T-helper 1 cell treated with Interleukin-12 subunit alpha and Interleukin-12 subunit beta and Interleukin-4 antibody, amounts not matched to agents 30 ng/mL and 1 ng/mL, for 36 hours (primary cell): ENCODE results near the gene SLC25A29. TPM values are rescaled to one million over a fixed set of nuclear protein-coding genes. Genes with fewer than 3 reads are reported as not detected.

Source experiments
- intact Hi-C: fragments of 100-400 bp; cut with micrococcal nuclease; formaldehyde crosslinking; loops from one replicate; pipeline ENCODE4 v1.15.1; 2024
- total RNA-seq: library from RNA; stranded (reverse); gene quantifications from 2 replicates; pipeline ENCODE4 v1.2.3, GENCODE V29; 2022

Gene SLC25A29
- total RNA-seq, 1 donor from 2014 or later = 13.2 TPM

DNA sequence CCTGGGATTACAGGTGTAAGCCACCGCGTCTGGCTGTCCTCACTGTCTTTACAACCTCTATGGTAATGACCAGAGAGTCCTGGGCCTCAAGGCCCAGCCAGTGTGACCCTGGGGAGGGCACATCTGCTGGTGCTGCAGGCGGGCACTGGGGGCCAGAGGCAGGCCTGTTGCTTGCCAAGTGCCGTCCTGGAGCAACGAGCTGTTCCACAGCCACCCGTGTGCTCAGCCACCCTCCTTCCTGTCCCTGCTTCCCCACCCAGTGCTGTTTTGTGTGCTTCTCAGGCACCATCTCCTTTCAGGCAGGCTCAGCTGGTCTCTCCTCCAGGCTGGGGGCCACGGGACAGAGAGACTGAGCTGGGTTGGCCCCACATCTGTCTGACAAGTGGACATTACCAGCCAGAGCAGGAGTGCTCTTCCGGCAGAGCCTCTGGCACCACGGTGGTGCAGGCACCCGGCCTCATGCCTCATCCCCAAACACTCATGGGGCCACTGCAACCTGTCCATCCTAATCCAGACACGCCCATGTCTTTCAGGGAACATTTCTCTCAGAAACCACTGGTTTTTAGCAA lies 25.9 kb upstream of the SLC25A29 start:
- intact Hi-C loops = no loop called here

DNA sequence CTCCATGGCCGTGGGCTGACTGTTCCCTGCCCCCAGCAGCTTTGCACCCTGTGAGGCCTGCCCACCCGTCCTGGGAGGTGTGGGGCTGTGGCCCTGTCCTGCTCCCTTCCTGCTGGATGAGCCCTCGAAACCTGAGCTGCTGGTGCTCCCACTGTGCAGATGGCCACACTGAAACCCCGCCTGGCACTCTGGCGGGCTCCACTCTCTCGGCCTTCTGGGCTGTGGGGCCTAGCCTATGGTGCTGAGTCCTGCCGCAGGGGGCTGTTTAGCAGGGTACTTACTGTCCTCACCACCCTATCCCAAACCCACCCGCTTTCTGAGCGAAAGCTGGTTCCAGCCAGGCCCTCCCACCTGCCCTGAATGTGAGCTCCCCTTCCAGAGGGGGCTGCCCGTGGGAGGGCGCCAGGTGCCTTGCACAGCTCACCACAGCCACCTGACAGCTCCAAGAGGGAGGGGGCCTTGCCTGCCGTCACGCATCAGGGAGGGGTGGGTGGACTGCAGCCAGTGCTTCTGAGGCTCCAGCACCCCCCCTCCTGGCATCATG lies 24.2 kb upstream of the SLC25A29 start:
- intact Hi-C loops = no loop called here

DNA sequence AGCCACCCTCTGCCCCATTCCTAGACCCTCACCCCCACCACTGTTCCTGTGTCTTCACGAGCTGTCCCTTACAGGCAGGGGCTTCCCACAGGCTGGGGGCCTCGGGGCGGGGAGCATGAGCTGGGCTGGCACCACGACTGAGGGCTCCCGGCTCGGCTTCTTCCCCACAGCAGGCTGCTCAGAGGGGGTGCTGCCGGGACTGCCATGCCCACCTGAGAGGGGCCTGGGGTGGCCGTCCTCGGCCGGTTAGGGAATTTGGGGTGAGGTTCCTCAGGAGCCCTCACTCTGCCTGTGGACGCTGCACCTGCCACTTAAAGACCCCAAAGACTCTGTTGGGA lies 23.7 kb upstream of the SLC25A29 start:
- intact Hi-C loops = no loop called here

DNA sequence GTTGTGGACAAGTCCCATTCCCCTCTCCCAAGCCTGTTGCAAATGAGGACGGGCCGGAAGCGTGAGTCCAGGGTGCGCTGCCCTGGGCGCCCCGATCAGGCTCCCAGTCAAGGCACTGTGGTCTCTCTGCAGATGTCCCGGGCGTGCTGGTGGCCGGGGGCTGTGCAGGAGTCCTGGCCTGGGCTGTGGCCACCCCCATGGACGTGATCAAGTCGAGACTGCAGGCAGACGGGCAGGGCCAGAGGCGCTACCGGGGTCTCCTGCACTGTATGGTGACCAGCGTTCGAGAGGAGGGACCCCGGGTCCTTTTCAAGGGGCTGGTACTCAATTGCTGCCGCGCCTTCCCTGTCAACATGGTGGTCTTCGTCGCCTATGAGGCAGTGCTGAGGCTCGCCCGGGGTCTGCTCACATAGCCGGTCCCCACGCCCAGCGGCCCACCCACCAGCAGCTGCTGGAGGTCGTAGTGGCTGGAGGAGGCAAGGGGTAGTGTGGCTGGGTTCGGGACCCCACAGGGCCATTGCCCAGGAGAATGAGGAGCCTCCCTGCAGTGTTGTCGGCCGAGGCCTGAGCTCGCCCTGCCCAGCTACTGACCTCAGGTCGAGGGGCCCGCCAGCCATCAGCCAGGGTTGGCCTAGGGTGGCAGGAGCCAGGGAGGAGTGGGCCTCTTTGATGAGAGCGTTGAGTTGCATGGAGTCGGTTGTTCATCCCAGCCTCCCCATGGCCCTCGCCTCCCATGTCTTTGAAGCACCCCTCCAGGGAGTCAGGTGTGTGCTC lies 23.2 kb upstream of the SLC25A29 start:
- intact Hi-C loops = no loop called here

DNA sequence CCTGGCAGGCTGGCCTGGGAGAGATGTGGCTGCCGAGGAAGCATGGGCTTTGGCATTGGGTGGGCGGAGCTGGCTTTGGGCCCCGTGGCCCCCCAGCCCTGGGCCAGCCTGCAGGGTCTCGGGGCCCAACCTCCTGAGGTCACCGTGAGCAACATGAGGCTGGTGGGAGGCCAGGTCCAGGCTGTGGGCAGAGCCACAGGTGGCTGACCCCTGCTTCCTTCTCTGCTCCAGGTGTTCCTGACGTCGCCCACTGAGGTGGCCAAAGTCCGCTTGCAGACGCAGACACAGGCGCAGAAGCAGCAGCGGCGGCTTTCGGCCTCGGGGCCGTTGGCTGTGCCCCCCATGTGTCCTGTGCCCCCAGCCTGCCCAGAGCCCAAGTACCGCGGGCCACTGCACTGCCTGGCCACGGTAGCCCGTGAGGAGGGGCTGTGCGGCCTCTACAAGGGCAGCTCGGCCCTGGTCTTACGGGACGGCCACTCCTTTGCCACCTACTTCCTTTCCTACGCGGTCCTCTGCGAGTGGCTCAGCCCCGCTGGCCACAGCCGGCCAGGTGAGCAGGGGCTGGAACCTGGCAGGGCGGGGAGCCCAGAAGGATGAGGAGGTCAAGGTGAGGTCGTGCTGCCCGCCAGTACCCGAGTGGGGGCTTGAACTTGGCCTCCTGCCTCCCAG lies 22.4 kb upstream of the SLC25A29 start:
- intact Hi-C loops = no loop called here

DNA sequence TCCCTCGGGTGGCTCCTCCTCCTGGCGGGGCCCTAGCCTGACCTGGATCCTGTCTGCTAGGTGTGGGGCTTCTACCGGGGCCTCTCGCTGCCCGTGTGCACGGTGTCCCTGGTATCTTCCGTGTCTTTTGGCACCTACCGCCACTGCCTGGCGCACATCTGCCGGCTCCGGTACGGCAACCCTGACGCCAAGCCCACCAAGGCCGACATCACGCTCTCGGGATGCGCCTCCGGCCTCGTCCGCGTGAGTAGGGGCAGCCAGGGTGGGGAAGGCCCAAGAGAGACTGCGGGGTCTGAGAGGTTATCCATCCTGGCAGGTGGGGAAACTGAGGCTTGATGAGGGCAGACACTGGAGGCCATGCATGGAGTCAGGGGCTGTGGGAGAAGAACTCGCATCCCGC lies 20.9 kb upstream of the SLC25A29 start:
- intact Hi-C loops = no loop called here

DNA sequence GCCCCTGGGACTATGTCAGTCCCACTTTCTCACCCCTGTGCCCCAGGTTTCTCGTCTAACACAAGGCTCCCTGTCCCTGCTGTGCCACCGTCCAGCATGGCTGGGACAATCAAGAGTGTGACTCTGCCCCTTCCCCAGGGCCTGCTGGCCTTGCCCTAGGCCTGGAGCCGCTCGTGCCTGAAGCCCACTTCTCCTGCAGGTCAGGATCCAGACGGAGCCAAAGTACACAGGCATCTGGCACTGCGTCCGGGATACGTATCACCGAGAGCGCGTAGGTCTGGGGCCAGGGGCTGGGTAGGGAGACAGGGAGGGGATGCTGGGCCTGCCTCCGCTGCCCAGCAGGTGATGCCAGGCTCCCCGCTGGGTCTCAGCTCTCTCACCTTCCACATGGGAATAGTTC lies 19.7 kb upstream of the SLC25A29 start:
- intact Hi-C loops = no loop called here

DNA sequence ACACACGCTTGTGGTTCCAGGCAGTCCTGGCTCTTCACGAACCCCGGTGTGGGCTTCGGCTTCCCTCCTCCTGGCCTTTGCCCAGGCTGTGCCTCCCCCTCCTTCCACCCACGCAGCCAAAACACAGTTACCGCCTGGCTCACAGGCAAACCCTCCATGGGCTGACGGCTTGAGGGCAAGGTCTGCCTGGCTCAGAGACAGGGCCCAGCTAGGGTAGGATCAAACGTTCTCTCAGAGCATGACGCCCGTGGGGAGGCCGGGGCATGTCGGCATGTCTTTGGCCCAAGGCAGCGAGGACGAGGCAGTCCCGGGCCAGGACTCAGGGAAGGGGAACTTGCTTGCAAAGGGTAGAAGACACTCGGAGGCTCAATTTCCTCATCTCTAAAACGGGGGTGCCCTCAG lies 19.0 kb upstream of the SLC25A29 start:
- intact Hi-C loops = no loop called here

DNA sequence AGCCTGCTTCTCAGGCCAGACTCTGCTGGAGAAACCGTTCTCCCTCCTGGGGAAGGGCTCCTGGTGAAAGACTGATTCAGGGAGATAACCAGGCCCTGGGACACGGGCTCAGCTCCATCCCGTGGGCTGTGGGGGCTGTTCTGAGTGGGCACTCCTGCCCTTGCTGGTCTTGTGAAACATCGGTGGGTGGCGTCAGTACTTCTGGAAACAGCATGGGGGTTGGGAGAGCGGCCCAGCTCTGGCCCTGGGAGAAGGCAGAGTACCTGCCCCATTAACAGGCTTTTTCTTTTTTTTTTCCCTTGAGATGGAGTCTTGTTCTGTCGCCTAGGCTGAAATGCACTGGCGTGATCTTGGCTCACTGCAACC lies 17.7 kb upstream of the SLC25A29 start:
- intact Hi-C loops = no loop called here

DNA sequence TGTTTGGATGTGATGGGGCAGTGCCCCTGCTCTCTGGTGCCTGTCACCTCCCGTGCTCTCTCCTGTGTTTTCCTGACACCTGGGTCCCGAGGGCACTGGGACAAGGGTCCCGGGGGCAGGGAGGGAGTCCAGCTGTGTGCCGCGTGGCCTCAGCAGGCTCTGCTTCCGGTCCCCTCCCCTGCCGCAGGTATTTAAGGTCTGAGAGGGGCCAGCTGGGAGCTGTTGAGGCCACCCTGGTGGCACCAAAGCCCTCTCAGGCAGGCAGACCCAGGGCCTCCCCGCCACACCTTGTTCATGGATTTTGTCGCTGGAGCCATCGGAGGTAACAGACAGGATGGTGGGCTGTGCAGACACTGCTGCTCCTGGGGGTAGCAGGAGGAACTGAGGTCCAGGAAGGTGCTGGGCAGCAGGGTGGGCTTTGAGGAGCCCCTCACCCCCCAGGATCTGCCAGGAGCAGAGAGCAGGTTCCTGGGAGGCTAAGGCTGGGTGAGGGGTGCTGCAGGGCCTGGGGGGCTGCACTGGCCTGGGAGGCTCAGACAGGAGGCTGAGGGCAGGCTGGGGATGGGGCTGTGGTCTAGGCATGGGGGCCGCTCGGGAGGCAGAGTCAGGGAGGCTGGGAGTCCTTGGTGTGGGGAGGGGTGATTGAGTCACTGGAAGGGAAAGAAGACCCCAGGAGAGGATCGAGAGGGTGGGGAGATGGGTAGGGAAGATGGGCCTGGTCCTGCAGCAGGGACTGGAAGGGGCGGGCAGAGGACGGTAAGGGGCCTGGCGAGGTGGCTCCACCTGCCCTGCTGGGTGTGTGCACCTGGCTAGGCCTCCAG lies 17.1 kb upstream of the SLC25A29 start, which contains the start of gene SLC25A47:
TSS of gene SLC25A47 (plus strand) at position 219 of the 821 bp plus-strand sequence. CDS start at position 295, 76 bp downstream.
- intact Hi-C loops = no loop called here

DNA sequence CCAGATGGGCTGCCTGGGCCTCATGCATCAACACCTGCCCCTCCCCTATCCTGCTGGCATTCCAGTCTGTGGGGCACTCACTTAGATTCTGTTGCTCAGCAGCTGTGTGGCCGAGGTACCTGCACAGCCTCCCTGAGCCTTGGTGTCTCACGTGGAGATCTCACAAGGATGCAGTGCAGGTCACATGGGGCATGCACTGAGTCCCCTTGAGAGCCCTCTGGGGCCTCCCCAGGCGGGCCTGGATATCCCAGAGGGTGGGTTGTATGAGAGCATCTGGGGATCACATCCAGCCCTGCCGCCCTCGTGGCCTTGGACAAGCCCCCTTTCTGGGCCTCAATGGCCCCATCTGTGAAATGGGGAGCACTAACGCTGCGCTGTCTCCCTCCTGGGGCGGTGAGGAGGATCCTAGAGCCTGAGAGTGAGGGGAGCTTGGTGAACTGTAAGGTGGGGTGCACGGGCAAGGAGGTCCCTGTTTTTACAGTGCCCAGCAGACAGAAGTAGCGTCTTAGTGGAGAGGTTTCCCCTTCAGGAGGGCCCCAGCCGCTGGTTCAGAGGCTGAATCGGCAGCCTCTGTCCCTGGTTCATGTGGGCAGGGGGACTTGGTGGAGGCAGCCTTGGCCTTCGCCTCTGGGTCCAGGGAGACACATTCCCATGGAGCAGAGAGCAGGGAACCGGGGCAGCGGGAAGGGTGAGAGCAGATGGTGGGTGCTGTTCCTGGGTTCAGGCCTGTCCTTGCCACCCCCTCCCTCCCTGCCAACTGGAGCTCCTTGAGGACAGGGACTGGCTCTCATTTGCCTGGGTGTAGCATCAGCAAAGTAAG lies 16.1 kb upstream of the SLC25A29 start:
- intact Hi-C loops = no loop called here

DNA sequence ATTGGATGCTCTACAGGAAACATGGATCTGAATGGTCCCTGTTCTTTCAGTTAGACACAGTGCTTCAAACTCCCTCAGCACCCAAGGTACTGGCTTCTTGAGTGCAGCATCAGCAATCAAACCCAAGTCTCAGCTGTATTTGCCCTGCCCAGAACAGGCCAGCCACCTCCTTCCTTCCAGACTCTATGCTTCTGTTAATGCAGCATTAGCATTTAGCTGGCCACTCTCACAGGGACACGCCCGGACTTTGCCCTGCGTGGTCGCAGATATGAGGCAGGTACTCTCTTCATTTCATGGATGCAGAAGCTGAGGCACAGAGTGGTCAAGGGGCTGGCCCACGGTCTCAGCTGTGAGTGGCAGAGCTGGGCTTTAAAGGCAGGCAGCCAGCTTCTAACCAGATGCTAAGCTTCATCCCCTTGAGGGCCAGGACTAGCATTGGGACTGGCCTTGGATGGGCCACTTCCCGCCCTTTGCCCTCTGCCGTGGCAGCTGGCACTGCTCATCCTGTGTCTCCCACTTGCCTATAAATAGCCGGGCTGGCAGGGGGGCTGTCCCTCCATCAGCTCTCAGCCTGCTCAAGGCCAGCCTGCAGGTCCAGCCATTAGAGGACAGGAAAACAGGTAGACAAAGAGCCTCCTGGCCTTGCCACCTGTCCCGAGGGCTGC lies 15.4 kb upstream of the SLC25A29 start:
- intact Hi-C loops = no loop called here

DNA sequence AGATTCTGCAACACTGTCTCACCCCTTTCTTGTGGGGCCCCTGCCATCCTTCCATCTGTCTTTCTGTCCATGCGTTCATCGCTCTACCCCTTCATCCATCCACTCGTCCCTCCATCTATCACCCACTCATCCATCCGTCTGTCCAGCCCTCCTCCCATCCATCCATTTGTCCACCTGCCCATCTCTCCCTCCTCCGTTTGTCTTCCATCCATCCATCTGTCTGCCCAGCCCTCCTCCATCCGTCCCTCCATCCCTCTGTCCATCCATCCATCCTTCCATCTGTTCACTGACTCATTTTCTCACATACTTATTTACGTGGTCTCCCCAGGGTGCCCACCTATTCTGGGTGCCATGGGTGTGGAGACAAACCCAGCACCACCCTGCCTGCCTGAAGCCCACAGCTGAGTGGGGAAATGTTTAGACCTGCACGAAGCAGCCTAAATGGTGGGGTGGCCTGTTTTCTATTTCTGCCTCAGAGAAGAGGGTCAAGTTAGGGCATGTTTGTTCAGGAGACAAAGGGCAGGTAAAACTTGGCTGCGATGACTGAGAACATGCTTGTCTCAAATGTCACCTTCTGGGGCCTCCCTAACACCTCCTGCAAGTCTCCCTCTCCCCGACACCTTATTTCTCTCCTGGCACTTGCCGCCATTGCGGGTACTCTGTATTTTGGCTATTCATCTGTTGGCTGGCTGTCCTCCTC lies 14.1 kb upstream of the SLC25A29 start:
- intact Hi-C loops = no loop called here

DNA sequence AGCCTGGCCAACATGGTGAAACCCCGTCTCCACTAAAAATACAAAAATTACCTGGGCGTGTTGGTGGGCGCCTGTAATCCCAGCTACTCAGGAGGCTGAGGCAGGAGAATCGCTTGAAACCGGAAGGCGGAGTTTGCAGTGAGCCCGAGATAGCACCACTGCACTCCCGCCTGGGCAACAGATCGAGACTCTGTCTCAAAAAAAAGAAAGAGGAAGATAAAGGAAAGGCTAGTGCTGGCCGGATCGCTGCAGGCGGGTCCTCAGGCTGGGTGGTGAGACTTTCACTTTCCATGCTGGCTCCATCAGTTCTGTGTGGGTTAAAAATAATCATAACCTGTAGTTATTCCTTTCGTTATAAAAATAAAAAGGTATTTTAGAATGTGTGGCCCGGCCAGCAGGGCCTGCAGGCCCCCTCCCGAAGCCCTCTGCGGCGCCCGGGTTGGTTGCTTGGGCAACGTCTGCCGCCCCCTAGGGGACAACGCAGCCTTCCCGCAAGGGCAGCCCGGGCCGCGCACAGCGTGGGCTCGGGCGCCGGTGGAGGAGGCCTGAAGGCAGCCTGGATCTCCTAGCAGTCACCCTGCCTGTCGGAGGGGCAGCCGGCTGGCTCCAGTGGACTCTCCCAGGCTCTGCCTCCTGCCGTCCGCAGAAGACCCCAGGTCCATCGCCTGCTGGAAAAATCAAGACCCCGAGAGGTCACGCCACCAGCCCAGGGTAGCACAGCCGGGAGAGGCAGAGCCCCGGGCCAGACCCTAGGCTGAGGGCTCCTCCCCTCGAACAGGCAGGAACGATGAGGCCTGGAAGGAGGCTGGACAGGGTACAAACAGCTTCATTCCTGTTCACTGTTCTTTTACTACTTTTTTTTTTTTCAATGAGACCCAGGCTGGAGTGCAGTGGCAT lies 11.9 kb upstream of the SLC25A29 start:
- intact Hi-C loops = loop anchor here (1.0 kb wide), 1 partner anchor 59 kb away; no protein-coding TSS in a partner anchor

DNA sequence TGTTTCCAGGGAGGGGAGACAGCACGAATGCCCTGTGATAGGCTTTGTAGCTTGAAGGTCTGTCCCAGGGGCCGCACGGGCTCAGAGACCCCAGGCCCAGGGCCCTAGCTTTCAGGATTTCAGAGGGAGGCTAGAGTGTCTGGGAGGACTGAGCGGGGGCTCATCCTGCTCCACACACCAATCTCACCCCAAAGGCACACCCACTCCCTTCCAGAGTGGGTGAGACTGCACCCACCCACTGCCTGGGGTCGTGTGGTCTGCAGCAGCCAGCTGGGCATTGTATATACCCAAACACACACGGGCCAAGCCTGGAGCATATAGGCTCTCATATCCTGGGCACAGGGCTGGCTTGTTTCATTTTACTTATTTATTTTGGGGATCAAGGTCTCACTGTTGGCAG lies 11.1 kb upstream of the SLC25A29 start:
- intact Hi-C loops = no loop called here

DNA sequence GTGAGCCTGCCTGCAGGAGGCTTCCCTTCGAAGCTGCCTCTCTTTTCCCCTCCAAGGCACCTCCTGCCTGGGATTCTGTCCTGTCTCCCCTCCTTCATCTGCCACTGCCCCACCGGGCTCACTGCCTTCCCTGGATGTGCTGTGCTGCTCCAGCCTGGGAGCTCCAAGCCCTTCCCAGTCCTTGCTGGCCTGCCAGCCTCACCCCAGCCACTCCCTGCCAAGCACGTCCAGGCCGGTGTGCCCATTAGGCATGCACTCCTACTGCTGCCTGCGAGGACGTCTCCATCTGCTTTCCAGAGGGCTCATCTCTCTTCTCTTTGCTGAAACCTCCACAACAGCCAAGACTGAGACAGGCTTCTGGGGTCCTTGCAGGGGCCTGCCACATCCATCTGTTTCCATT lies 8.5 kb upstream of the SLC25A29 start:
- intact Hi-C loops = no loop called here

DNA sequence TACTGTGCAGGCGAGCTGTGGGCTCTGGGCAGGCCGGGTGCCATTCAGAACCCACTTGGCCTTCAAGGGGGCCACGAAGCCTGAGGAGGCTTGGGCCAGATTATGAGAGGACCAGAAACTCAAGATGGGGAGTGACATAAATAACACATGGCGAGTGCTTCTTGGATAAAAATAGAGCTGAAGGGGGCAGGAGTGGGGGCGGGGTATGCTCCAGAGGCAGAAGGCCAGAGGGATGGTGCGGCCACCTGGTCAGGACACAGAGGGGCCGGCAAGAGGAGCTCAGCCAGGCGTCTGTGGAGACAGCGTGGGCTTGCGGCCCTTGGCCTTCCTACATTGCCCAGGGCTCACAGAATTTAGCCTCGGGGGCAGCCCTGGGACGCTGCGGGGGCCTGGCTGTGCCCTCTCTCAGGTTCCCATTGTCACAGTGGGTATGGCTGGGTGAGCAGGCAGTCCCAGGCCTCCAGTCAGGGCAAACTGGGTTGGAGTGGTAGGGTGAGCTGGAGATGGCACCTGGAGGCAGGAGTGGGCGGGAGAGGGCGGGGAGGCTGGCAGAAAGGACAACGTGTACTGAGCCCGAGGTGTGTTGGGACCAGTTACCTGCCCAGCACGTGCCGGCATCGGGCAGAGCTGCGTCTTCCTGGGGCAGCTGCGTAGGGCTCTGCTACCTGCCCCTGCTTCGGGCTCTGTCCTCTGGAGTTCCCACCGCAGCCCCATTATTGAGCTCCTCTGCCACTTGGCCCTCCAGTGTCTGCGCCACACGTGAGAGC lies 7.4 kb upstream of the SLC25A29 start:
- intact Hi-C loops = no loop called here
